Colonic mucosa (tissue), 4 donors: ENCODE results near the gene CD69. TPM values are rescaled to one million over a fixed set of nuclear protein-coding genes. Genes with fewer than 3 reads are reported as not detected.

Experiments
- DNase-seq: peaks from one replicate; pipeline ENCODE4 v3.0.0-alpha.2; 2020
- H3K27ac ChIP-seq: fragments of 200-600 bp; one replicate; pipeline ENCODE4 v1.8.0; 2021
- H3K27me3 ChIP-seq: fragments of 200-600 bp; one replicate; pipeline ENCODE4 v1.8.0; 2021
- H3K36me3 ChIP-seq: fragments of 200-600 bp; one replicate; pipeline ENCODE4 v1.8.0; 2021
- H3K4me1 ChIP-seq: fragments of 200-600 bp; one replicate; pipeline ENCODE4 v1.8.0; 2021; ENCODE audit warnings: mild to moderate bottlenecking
- H3K4me3 ChIP-seq: fragments of 200-600 bp; one replicate; pipeline ENCODE4 v1.8.0; 2021
- H3K9ac ChIP-seq, 2 donors: one replicate each; pipeline ENCODE4 v1.7.0; 2013; ENCODE audit warnings: control low read depth in 2 of 2, low read depth in 2 of 2, low read length in 2 of 2
- H3K9me3 ChIP-seq: fragments of 200-600 bp; one replicate; pipeline ENCODE4 v1.8.0; 2021
- intact Hi-C: fragments of 100-400 bp; cut with DNase I; formaldehyde crosslinking; loops from one replicate; pipeline ENCODE4 v1.14.1; 2022
- total RNA-seq, 2 donors: library from RNA; stranded (reverse); fragmentation: NEBNext Ultra II Directional in 1 of 2; extraction: Animal tissue kit (Norgen Biotek cat#: 25700) in 1 of 2; gene quantifications; one replicate each; pipeline ENCODE4 v1.2.1, GENCODE V29; 2021
- TF ChIP-seq, protein P1 (sequence below): fragments of 200-600 bp; IDR thresholded peaks from one replicate; pipeline ENCODE4 v1.8.0; 2022; ENCODE audit warnings: antibody characterized with exemption, mild to moderate bottlenecking
- donor health status: healthy.
- donor health status: DM: no; HTN: no; CAD: no.
- donor health status: DM: no; HTN: no; CAD: no.

The CD69 gene
- 1 to 10 TPM; 1.4 to 3.2 TPM for total RNA-seq

DNA sequence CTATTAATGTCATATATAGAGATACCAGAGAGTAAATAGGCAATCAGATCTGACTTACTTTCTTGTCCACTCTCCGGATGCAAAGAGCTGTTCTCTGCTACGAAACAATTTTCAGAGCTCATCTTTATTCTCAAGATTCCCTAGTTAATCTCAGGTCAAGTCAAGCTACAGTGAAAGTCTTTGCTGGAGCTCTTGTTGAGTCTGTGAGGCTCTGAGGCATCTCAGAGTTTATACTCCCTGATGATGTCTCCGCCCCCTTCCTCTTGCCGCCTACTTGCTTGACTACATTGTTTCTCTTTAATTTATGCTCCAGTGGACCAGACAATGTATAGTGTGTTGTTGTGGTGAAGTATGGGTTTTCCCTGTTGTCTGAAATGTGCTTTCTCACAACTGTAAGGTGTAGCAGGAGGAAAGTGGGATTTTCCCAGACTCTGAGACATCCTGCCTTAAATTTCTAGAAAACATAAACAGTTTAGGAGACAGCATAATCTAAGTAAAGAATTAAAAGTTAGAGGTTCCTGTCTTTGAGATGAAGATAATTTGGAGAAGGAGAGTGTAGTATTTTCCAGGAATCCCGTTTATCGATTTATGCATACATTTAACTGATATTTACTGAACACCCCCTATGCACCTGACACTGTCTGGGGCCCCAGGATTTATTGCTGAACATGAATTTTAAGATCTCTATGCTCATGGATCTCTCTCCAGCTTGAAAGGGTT is at the start of gene CD69:
Gene CD69 (minus strand): TSS at position 203 of the 720 bp plus-strand sequence. CDS start 81 bp downstream, at position 122.
- Histone ChIP-seq H3K4me1 (no peaks in the 10 kb centered on the region), H3K36me3 (no peaks in the 10 kb centered on the region), H3K27ac (peak within 1 kb of the TSS; percentile 53), H3K4me3 (peak within 1 kb of the TSS; percentile 3), H3K27me3 (no peaks in the 10 kb centered on the region), H3K9ac (peak within 1 kb of the TSS in 1 of 2 donors; percentile 51), H3K9me3 (no peaks in the 10 kb centered on the region)
- intact Hi-C loops: no loop called here
- peak; percentile 49 for DNase-seq
- TF ChIP-seq, protein P1, sequence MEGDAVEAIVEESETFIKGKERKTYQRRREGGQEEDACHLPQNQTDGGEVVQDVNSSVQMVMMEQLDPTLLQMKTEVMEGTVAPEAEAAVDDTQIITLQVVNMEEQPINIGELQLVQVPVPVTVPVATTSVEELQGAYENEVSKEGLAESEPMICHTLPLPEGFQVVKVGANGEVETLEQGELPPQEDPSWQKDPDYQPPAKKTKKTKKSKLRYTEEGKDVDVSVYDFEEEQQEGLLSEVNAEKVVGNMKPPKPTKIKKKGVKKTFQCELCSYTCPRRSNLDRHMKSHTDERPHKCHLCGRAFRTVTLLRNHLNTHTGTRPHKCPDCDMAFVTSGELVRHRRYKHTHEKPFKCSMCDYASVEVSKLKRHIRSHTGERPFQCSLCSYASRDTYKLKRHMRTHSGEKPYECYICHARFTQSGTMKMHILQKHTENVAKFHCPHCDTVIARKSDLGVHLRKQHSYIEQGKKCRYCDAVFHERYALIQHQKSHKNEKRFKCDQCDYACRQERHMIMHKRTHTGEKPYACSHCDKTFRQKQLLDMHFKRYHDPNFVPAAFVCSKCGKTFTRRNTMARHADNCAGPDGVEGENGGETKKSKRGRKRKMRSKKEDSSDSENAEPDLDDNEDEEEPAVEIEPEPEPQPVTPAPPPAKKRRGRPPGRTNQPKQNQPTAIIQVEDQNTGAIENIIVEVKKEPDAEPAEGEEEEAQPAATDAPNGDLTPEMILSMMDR: no peak

DNA sequence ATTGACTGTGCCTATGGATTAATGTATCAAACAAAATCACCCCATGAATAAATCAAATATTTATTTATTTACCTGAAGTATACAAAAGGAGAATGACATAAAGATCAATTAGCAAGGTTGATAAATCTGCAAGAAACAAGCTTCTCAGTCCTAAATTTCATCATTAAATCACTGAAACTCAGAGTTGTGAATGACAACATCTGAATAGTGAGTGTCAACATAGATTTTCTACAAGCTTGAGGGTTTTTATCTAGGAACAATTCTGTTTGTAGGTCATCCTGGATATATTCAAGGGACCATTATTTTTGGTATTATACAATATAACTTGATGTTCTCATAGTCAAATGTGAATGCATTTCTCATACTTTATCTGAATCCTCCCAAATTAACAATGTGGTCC is 49.2 kb upstream of the CD69 start:
- no peaks in the 10 kb centered on the region for H3K4me1 ChIP-seq
- TF ChIP-seq, protein P1: no peak
- H3K36me3 ChIP-seq: no peaks in the 10 kb centered on the region
- no peak overlapping the region for H3K9ac ChIP-seq
- intact Hi-C loops: loop anchor here (5.0 kb wide), 1 partner anchor 117 kb away; no protein-coding TSS in a partner anchor
- H3K4me3 ChIP-seq: no peak overlapping the region
- H3K27ac ChIP-seq: no peak overlapping the region
- no peaks in the 10 kb centered on the region for H3K9me3 ChIP-seq
- DNase-seq: no peak
- H3K27me3 ChIP-seq: no peaks in the 10 kb centered on the region

DNA sequence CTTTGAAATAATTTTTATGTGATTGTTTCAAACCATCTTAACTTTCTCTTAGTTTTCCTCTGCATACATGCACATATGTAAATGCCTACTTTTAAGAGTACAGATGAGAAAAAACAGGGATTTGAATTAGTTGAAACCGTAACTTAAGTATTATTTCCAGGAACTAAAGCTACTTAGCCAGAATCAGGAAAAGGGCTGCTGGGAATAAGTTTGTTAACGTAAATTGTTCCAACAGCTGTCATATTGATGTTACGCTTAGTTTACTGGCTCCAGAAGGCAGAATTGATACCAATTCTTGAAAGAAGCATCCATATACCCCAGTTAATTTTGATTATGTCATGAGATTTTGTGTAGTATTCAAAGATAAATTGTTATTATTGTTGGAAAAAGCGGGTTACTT is 48.6 kb upstream of the CD69 start:
- intact Hi-C loops: no loop called here
- H3K27ac ChIP-seq: no peak overlapping the region
- H3K27me3 ChIP-seq: no peaks in the 10 kb centered on the region
- H3K4me3 ChIP-seq: no peak overlapping the region
- H3K36me3 ChIP-seq: no peaks in the 10 kb centered on the region
- TF ChIP-seq, protein P1: no peak
- H3K4me1 ChIP-seq: no peaks in the 10 kb centered on the region
- DNase-seq: no peak
- no peak overlapping the region for H3K9ac ChIP-seq
- no peaks in the 10 kb centered on the region for H3K9me3 ChIP-seq

DNA sequence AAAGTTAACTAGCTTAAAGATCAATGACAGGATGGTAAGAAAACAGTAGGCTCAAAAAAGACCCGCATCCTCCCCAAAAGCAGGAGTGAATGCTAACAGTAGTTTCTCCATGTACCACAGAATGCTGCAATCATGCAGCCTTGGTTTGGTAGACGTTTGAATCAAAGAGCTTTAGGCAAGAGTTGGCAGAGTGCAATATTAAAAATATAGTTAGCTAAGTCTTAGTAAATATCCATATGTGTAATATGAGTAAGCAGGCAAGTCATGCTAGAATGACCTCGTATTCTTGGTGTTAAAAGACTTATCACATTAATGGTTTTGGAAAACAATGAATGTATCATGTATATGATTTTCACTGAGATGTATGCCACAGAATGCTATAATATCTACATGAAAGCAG is 47.8 kb upstream of the CD69 start:
- no peaks in the 10 kb centered on the region for H3K4me1 ChIP-seq
- no peaks in the 10 kb centered on the region for H3K9me3 ChIP-seq
- H3K27ac ChIP-seq: no peak overlapping the region
- TF ChIP-seq, protein P1: no peak
- H3K27me3 ChIP-seq: no peaks in the 10 kb centered on the region
- intact Hi-C loops: no loop called here
- no peak for DNase-seq
- no peaks in the 10 kb centered on the region for H3K36me3 ChIP-seq
- no peak overlapping the region for H3K9ac ChIP-seq
- H3K4me3 ChIP-seq: no peak overlapping the region

DNA sequence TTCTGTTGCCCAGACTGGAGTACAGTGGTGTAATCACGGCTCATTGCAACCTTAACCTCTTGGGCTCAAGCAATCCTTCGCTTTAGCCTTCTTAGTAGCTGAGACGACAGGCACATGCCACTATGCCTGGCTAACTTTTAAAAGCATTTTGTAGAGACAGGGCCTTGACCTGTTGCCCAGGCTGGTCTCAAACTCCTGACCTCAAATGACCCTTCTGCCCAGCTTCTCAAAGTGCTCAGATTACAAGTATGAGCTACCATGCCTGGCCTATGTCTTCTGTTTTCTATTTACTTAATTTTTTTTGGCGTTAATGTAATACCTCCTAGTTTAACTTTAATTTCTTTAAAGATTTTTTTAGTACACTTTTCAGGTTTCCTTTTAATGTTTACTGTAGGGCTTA is 46.0 kb upstream of the CD69 start:
- Histone ChIP-seq H3K4me3 (no peak overlapping the region), H3K27ac (no peak overlapping the region), H3K9ac (no peak overlapping the region), H3K9me3 (no peaks in the 10 kb centered on the region), H3K27me3 (no peaks in the 10 kb centered on the region), H3K36me3 (no peaks in the 10 kb centered on the region), H3K4me1 (no peaks in the 10 kb centered on the region)
- intact Hi-C loops: no loop called here
- no peak for DNase-seq
- TF ChIP-seq, protein P1: no peak
